HFFc6 (cell line): ENCODE results near the gene IL1RAP. TPM values are rescaled to one million over a fixed set of nuclear protein-coding genes. Genes with fewer than 3 reads are reported as not detected.

Experiments used
- DNase-seq: peaks from one replicate; pipeline ENCODE4 v3.0.0-alpha.2; 2018
- H3K27ac Mint-ChIP-seq: 2 replicates; pipeline ENCODE4 v1.8.0; 2020; ENCODE audit warnings: mild to moderate bottlenecking, mixed read lengths
- H3K27me3 Mint-ChIP-seq: 2 replicates; pipeline ENCODE4 v1.8.0; 2021; ENCODE audit warnings: mild to moderate bottlenecking, moderate library complexity, mixed read lengths; ENCODE audit not compliant: insufficient read depth
- H3K36me3 Mint-ChIP-seq: 2 replicates; pipeline ENCODE4 v1.8.0; 2021; ENCODE audit warnings: low read depth, mixed read lengths
- H3K4me1 Mint-ChIP-seq: 2 replicates; pipeline ENCODE4 v1.8.0; 2020; ENCODE audit warnings: low read depth, mixed read lengths
- H3K4me3 Mint-ChIP-seq: 2 replicates; pipeline ENCODE4 v1.8.0; 2020; ENCODE audit warnings: mild to moderate bottlenecking, moderate library complexity, mixed read lengths
- H3K9me3 Mint-ChIP-seq: 2 replicates; pipeline ENCODE4 v1.8.0; 2020; ENCODE audit warnings: mild to moderate bottlenecking, mixed read lengths
- total RNA-seq, 6 experiments: library from RNA; stranded (reverse); fragmentation: NEBNext Ultra II Directional; extraction: Animal tissue kit (Norgen Biotek cat#: 25700); gene quantifications; 2 replicates in 1 of 6; 3 replicates in 5 of 6; pipeline ENCODE4 v1.2.3, GENCODE V29; 2021
- TF ChIP-seq, protein P1 (sequence below): fragments of 200-600 bp; sonication (generic); IDR thresholded peaks from 2 replicates; pipeline ENCODE4 v1.5.0; 2021; ENCODE audit warnings: antibody characterized with exemption, mild to moderate bottlenecking

Gene IL1RAP
- total RNA-seq, 6 experiments from 2014 or later, result 3.4 to 6.7 (median 5.3) TPM

DNA sequence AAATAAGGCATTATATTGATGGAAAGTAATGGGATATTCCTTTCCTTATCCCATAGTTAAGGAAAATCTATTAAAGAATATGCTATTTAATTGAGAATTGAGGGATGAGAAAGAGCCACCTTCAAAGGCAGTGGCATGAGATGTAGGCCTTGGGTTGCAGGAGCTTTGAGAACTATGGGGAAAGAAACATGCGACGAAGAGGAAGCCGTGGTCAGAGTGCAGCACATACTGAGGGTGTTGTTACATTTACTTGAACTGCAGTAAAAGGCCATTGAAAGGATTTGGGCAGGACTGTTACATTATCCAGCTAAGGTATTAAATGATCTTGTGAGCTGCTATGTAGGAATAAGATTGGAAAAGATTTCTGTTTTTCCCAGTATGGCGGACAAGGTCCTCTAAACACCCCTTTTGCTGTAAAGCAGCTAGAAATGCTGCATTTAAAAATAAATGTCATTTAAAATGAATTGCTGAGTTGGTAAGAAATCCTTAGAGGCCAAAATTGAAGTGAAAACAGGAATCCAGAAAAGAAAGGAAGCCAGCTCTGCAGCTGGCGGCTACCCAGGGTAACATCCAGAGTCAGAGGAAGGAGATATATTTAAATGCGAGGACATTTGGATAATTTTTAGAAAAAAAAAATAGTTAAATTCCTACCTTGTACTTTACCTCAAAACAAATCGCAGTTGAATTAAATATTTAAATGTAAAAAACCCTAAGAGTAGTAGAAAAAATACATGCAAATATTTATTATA lies 61.7 kb downstream of the IL1RAP start:
- no peak for DNase-seq
- no peak overlapping the region for H3K27ac Mint-ChIP-seq
- H3K4me3 Mint-ChIP-seq, result no peak overlapping the region
- TF ChIP-seq, protein P1, sequence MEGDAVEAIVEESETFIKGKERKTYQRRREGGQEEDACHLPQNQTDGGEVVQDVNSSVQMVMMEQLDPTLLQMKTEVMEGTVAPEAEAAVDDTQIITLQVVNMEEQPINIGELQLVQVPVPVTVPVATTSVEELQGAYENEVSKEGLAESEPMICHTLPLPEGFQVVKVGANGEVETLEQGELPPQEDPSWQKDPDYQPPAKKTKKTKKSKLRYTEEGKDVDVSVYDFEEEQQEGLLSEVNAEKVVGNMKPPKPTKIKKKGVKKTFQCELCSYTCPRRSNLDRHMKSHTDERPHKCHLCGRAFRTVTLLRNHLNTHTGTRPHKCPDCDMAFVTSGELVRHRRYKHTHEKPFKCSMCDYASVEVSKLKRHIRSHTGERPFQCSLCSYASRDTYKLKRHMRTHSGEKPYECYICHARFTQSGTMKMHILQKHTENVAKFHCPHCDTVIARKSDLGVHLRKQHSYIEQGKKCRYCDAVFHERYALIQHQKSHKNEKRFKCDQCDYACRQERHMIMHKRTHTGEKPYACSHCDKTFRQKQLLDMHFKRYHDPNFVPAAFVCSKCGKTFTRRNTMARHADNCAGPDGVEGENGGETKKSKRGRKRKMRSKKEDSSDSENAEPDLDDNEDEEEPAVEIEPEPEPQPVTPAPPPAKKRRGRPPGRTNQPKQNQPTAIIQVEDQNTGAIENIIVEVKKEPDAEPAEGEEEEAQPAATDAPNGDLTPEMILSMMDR, result no peak
- peaks cover 16% of the 10 kb centered on the region for H3K4me1 Mint-ChIP-seq
- H3K9me3 Mint-ChIP-seq, result no peaks in the 10 kb centered on the region
- H3K36me3 Mint-ChIP-seq, result no peaks in the 10 kb centered on the region
- H3K27me3 Mint-ChIP-seq, result no peaks in the 10 kb centered on the region

DNA sequence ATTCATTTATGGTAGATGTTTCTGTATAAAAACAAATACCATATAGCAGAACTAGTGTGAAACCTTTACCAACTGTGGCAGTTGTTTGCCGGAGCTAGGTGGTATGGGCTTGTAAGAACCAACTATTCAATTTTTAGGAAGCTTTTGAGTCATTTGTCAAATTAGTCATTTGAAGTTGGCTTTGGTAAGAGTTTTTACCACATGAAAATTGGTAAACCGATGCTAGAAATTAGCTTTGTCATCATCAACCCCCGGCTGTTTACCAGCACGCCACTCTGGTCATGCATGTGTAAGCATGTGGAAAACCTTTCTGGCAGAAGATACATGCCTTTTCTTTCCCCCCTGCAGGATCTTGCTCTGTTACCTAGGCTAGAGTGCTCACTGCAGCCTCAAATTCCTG lies 63.3 kb downstream of the IL1RAP start:
- DNase-seq, result no peak
- TF ChIP-seq, protein P1, result no peak
- Mint-ChIP-seq H3K27ac (no peak overlapping the region), H3K36me3 (no peaks in the 10 kb centered on the region), H3K4me1 (peaks cover 32% of the 10 kb centered on the region), H3K4me3 (no peak overlapping the region), H3K27me3 (no peaks in the 10 kb centered on the region), H3K9me3 (no peaks in the 10 kb centered on the region)

DNA sequence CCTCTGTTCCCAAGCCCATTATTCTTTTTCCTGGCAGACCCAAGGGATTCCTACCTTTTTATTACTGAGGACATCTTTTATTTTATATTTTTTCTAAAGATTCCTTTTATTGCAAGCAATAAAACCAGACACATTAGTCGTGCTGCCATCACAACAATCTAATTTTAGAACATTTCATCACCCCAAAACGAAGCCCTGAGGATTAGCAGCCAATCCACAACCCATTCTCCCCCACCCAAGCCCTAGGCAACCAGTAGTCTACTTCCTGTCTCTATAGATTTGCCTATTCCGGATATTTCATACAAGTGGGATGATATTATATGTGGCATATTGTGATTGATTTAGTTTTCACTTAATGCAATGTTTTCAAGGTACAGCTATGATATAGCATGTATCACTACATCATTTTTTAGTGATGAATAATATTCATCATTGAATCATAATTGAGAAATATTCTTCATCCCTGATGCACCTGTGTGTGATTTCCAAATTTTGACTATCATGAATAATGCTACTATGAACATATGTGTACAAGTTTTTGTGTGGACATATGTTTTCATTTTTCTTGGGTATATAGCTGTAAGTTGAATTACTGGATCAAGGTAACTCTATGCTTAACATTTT lies 65.7 kb downstream of the IL1RAP start:
- H3K4me1 Mint-ChIP-seq, result peaks cover 40% of the 10 kb centered on the region
- DNase-seq, result no peak
- no peaks in the 10 kb centered on the region for H3K9me3 Mint-ChIP-seq
- H3K4me3 Mint-ChIP-seq, result no peak overlapping the region
- H3K27me3 Mint-ChIP-seq, result no peaks in the 10 kb centered on the region
- H3K27ac Mint-ChIP-seq, result no peak overlapping the region
- TF ChIP-seq, protein P1, result no peak
- H3K36me3 Mint-ChIP-seq, result no peaks in the 10 kb centered on the region

DNA sequence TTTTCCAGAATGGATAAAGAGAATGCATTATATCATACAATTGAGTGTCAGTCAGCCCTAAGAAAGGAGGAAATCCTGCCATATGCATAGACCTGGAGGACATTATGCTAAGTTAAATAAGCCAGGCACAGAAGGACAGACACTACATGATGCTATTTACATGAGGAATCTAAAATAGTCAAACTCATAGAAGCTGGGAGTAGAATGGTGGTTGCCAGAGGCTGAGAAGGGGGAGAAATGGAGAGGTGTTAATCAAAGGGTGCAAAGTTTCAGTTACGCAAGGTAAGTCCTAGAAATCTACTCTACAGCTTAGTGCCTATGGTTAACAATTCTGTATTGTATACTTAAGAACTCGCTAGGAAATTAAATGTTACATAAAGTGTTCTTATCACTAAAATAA lies 66.5 kb downstream of the IL1RAP start:
- Mint-ChIP-seq H3K4me3 (no peak overlapping the region), H3K4me1 (peaks cover 41% of the 10 kb centered on the region), H3K27ac (no peak overlapping the region), H3K36me3 (no peaks in the 10 kb centered on the region), H3K27me3 (no peaks in the 10 kb centered on the region), H3K9me3 (no peaks in the 10 kb centered on the region)
- TF ChIP-seq, protein P1, result no peak
- DNase-seq, result no peak

DNA sequence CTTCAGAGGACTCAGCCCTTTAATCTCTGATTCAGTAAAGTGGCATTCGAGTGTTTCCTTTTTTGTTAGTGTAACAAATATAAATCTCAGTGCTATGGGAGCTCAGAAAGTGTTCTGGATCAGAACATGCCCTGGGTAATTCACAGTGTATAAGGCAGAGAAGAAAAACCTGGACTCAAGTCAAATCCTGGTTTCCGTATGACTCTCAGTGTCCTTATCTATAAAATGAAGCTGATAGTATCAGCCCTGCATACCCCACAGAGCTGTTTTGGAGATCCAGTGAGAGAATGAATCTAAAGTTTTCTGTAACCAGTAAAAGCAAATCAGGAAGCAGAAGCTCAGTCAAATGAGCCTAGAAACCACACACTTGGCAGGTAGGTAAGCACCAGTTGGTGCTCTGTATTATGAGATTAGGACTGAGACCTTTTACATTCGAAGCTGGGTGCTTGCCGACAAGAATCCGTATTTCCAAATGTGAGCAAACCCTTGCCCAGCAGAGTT lies 67.2 kb downstream of the IL1RAP start:
- Mint-ChIP-seq H3K4me3 (peak overlapping the region; percentile 6), H3K4me1 (peaks cover 48% of the 10 kb centered on the region), H3K27me3 (no peaks in the 10 kb centered on the region), H3K27ac (peak overlapping the region; percentile 68), H3K9me3 (no peaks in the 10 kb centered on the region), H3K36me3 (no peaks in the 10 kb centered on the region)
- DNase-seq, result peak; percentile 11
- TF ChIP-seq, protein P1, result no peak
